Measurements from ENCODE around the gene PATJ.
"Not testable (repeated sequence)": the region's sequence is repeated elsewhere in the genome, so short reads cannot be mapped to it uniquely, and the experiment has no call there.

Gene PATJ

DNA sequence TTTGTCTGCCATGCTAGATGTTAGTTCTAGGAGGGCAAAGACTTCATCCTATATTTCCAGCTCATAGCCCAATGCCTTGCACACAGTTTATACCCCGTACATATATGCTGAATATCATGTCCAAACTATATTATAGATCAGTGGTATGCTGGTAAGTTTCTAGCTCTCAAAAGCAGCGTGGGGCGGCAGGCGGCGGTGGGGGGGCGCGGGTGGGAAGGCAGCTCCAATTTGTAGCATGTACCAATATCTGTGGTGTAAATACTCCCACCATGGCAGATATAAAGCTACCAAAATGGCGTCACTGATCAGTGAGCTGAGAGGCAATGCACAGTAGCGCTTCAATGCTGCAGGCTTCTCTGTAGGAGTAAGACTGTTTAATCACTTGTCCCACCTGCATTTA lies 77.1 kb downstream of the PATJ start:
- no peak for DNase-seq

DNA sequence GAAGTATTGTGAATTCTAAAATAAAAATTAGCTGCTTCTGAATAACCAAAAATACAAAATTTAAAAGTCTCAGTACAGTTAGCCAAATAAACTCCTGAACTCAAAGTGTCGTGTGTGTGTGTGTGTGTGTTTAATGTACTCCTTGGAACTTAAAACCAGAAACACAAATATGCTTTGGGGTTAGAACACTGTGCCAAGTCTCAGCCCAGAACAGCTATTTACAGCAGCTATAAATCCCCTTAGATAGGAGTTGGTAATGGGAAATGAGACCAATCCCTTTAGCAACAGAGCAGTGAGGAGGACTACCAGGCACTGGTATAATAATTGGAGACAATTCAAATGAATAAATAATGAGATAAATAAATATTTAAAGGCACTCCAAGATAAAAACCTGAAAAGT lies 83.1 kb downstream of the PATJ start:
- DNase-seq, result no peak

DNA sequence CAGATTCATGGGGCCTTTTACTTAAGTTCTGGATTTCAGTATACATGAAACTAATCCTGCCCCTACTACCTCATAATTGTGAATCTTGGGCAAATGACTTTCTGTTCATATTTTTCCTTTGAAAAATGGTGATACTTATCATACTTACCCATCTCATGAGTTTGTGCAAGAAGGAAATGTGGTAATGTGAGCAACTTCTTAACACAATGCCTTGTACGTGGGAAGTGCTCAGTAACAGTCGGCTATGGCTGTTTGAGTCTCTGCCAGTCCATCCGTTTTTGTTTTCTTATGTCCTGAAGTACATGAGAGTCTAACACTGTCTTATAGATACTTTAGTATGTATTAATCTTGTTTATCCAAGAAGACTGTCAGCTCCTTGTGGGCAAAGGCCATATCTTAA lies 86.5 kb downstream of the PATJ start:
- no peak for DNase-seq

DNA sequence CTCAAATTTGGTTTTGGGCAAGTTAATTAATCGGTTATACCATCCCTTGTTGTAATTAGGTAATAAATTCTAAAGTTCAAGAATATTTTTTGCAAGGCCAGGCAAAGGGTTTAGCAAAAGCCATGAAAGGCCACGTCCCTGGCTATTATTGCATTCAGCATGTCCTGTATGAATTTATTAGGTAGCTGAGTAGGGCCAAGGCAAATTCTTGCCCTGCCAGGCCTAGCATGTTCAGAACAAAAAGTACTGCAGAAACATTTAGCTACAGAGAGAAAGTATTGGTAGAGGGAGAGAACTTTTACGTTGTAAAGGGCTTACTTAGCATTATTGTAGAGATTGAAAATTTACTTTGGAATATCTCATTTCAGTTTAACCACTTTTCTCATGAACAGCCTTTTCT lies 94.4 kb downstream of the PATJ start:
- DNase-seq, result no peak

DNA sequence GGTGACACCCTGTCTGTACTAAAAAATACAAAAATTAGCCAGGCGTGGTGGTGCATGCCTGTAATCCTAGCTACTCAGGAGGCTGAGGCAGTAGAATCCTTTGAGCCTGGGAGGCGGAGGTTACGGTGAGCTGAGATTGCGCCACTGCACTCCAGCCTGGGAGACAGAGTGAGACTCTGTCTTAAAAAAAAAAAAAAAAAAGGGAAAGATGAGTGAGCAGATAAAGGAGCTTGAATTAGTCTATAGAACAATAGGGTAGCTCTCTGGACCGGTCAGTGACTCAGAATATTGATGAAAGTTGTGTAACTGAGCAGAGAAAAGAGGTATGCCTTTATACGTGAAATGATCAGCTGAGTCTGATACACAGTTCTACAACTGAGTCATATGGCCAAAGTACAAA lies 95.3 kb downstream of the PATJ start:
- DNase-seq, result not testable (repeated sequence)

DNA sequence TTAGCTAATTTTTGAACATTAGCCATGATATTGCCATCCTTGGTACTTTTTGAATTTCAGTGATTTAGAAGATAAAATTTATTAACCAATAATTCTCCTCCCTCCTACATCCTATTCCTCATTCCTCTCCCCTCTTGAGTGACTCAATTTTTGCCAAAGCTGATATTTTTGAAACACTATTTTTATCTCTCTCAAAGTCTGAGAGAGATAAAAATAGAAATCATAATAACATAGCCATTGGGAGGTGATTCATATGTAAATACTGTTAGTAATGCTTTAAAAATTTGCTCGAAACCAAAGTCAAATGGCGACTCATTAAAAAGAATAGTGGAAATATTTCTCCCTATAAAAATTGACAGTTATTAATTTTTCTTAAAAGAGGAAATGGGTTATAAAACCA lies 97.4 kb downstream of the PATJ start:
- DNase-seq, result no peak

DNA sequence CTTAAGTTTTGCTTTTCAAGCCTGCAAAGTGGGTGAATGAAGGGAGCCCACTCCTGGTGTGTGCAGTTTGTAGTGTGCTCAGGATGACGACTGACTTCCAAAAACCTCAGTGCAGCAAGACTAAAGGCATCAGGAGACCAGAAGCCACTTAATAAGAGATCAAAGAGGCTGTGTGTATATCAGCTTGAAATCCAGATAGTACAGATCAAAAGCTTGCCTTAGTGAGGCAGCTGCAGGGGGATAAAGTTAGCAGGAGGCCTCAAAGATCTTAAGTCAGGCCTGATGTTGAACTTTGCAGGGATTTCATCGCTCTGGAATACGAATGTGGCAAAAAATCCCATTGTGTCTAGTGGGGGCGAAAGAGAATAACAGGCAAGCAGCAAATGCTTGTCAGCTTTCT lies 99.8 kb downstream of the PATJ start:
- DNase-seq, result no peak

DNA sequence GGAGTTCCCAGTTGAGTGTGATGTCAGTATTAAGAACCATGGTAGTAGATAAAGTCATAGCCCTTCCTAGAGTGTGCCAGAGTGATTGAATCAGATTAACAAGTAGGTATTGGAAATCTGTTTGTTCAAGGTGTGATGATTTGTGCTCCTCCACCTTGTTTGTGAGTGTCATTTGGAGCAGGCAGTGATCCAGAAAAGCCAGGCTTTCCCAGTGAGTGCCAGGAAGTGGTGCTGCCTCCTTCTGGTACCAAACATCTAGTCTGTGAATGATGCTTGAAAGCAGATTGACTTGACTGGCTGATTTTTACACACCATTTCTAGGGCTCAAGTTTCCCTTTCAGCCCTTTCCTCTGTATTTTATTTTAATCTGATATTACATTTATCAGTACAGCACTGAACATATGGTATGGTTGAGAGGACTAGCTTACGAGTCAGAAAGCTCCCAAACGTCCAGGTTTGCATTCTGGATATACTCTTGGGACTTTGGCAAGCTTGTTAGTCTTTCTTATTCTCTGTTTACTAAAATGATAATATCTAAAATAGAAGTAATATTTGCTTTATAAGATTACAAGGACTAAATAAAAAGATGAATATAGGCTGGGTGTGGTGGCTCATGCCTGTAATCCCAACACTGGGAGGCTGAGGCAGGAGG lies 100.7 kb downstream of the PATJ start:
- no peak for DNase-seq

DNA sequence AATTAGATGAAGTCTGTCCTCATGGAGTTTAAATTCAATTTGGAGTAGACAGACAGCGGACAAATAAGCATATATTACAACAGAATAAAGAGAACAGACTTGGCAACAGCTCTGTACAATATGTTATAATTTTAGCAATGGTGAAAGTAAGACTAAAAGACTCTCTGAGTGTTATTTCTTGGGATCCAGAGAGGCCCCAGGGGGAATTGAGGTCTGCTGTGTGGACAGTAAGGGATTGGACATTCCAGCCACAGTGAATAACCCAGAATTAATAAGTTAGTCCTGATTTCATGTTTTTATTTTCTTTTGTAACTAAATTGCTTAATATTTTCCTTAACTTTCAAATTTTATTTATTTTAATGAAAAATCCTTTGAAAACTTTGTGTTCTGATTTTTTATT lies 101.7 kb downstream of the PATJ start:
- no peak for DNase-seq

DNA sequence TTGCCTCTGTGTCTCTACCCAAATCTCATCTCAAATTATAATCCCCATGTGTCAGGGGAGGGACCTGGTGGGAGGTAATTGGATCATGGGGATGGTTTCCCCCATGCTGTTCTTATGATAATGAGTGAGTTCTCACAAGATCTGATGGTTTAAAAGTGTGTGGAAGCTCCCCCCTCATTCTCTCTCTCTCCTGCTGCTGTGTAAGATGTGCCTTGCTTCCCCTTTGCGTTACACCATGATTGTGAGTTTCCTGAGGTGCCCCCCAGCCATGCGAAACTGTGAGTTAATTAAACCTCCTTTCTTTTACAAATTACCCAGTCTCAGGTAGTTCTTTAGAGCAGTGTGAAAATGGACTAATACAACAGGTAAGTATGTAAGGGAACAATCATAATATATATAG lies 102.4 kb downstream of the PATJ start:
- DNase-seq, result not testable (repeated sequence)

DNA sequence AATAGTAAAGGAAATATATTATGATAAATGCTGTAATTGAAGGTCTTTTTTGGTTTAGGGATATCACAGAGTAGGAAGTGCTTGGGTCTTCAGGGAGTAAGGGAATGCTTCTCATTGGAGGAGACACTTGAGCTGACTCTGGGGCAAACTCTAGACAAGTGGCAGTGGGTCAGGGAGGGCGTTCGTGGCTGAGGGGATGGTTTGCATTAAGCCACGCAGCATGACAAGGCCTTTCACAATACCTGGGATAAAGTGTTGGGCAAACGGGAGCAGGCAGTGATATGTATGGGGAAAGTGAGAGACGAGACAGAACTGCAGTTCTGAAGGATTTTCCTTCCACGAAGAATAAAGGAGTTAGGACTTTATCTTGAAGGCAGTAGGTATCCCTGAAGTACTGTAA lies 109.0 kb downstream of the PATJ start:
- no peak for DNase-seq

DNA sequence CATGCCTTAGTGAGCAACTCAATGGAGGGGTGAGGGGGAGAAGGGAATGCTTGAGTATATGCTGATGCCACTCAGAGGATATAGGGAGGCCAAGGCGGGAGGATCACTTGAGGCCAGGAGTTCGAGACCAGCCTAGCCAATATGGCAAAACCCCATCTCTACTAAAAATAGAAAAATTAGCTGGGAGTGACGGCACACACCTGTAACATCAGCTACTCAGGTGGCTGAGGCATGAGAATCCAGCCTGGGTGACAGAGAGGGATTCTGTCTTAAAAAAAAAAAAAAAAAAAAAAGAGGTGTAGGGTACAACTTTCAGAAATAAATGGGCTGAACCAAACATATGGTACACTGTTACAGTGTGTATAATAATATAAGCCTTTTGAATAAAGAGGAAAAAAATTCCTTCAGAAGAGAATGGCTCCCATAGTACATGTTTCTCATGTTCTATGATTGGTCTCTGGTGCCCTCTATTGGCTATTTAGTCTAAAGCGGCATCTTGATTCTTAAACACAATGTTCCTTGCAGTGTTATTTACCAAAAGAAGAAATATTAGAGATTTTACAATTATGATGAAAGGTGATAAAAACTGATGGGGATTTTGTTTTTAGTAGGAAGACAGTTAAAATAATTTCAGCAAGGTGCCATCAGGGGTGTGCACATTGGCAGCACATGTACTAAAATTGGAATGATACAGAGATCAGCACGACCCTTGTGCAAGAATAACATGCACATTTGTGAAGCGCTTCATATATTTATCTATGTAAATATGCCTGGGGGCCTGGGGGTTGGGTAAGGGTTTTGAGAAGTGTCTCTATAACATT lies 109.8 kb downstream of the PATJ start:
- DNase-seq, result peak; percentile 67

DNA sequence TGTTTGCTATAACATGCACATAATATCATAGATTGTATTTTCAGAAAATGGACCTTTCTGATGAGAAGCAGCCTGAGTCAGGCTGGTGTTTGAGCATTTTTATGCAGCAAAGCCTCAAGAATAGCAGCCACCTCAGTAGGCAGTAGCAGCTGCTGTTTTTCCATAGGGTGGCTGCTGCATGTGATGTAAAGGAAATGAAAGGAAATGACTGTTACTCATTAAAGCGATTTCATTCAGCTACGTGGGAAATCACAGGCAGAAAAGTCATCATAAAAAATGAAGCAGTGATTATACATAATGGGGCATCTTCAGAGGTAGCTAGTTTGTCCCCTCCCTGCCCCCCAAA lies 110.4 kb downstream of the PATJ start:
- DNase-seq, result no peak

DNA sequence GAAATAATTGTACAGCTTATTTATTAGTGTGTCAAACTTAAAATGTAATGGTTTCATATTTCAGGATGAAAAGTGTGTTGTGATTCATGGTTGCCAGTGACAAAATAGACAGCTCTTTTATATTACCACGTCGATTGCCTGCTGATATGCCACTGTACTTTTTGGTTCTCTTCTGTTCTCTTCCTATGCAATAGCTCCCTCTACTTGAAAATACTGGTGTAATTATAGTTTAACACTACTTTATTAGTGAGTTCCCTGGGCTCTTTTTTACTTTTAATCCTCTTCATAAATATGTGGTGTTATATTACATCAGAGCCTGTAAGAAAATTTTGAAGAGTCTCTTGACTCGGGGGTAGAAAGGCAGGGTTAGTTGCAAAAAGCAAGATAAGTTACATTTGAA lies 111.3 kb downstream of the PATJ start:
- DNase-seq, result no peak

DNA sequence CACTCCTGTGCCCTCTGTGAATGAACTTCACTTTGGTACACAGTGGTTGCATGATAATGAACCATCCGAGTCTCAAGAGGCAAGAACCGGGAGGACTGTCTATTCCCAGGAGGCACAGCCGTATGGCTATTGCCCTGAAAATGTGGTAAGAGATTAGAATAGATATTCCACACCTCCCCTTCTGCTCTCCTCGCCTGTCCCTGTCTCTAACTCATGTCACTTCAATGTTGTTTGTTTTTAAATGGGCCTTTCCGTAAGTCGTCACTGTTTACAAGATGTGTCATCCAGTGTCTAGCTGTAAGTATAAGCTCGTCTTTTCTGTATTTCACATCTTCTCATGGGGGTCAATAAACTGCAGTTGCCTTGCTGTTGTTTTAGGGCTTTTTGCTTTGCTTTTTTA lies 122.2 kb downstream of the PATJ start:
- no peak for DNase-seq

DNA sequence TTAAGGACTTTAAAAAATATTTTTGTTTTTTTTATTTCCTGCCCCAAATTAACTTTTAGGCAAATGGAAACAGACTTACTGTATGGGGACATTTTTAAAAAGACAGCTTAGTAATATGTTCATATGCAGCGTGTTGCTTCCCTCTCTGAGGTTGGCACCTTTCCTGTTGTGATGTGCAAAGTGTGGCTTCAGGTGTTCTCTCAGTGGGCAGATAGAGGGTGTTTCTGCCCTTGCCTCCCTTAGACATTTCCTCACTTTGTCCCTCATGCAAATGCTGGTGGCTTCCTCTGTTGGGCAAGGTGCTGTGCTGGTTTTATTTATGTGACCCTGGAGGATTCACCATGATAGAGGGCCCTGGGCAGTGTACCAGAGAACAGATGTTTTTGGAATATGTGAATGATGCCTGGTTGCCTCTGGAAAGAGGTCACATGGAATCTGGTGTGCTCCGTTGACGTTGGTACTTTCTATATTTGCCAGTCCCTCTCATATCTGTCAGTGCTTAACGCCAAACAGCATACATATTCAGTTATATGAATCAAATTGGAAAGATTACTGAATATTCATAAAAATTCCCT lies 123.5 kb downstream of the PATJ start:
- DNase-seq, result no peak

DNA sequence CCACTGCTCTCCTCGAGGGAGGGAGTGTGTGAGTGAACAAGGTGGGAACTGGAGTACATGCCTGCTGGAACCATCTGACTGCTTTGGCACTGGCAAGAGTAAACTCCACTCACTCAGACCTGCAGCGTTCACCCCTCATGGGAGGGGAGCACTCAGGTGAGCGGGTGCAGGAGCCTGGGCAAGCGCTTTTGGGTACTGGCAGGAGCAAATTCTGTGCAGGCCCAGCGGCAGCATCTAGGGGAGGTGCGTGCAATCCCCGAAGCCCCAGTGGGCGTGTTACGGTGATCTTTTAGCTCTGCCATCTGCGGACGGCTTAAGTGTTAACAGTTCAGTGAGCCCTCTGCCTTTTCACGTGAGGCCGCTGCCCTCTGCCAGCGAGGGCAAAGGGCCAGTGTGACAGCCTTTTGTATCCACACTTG lies 127.4 kb downstream of the PATJ start:
- DNase-seq, result no peak

DNA sequence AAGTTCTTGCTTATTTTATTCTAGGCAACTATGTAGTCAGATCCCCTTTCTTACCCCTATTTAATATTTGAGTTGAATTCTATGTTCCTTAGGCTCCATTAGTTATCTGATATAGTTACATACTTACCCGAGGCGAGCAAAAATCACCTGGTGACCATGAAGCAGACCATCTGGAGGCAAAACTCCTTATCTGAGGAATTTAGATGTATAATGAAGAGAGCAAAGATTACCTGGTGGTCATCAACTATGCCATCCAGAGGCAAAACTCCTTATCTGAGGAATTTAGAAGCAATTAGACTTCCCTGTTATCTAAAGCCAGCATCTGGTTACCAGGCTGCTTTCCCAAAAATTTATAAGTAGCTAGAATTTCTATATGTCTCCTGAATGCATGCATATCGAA lies 129.9 kb downstream of the PATJ start:
- no peak for DNase-seq

DNA sequence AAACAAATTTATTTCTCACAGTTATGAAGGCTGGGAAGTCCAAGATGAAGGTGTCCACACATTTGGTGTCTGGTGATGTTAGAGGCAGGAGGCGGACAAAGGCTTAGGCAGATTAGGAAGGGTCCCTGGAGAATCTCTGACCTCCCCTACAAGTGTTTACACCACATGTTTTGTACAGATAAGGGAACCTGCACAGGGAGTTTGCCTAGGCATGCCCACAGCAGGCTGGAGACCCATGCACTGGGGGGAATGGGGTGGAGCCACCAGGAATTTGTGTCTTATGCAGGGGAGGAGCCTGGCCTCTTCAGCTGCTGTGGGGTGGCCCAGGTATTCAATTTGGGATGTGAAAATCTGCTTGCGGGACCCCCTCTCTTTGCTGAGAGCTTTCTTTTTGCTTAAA lies 131.3 kb downstream of the PATJ start:
- DNase-seq, result no peak

DNA sequence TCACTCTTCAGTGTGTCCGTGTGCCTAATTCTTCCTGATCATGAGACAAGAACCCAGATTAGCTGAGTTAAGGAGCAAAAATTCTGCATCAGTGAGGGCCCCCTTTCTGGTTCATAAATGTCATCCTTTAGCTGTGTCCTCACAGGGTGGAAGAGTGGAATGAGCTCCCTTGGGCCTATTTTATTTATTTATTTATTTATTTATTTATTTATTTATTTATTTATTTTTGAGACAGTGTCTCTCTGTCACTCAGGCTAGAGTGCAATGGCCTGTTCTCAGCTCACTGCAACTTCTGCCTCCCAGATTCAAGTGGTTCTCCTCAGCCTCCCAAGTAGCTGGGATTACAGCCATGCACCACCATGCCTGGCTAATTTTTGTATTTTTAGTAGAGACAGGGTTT lies 131.7 kb downstream of the PATJ start:
- no peak for DNase-seq

DNA sequence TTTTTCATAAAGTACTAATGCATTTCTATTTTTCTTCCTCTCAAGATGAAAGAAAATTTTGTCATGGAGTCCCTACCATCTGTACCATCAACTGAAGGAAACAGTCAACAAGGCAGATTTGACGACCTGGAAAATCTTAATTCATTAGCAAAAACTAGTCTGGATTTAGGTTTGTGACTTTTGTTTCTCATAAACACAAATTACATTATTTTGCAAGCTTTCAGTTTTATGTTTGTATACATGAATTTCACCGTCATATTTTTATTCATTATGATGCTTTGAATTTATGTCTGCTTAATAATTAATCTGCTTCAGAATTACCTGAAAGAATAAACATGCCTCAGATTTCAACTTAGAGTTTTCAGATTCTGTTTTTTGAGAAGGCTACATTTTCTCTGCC lies 132.9 kb downstream of the PATJ start:
- no peak for DNase-seq

DNA sequence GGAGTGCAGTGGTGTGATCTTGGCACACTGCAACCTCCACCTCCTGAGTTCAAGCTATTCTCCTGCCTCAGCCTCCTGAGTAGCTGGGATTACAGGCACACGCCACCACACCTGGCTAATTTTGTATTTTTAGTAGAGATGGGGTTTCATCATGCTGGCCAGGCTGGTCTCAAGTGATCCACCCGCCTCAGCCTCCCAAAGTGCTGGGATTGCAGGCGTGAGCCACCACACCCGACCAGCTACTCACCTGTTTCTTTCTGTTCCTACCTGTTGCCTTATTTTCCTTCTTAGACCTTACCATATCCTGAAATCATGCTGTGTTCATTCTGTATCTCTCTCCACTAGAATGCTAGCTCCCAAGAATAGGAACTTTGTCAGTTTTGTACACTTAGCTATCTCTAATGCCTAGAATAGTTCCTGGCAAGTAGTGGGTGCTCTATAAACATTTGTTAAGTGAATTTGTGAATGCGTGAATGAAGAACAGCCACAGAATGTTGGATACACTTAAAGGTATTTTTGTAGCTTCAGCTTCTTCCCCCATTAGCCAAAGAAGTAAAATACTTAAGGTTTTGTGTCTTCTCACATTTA lies 137.7 kb downstream of the PATJ start:
- not testable (repeated sequence) for DNase-seq

DNA sequence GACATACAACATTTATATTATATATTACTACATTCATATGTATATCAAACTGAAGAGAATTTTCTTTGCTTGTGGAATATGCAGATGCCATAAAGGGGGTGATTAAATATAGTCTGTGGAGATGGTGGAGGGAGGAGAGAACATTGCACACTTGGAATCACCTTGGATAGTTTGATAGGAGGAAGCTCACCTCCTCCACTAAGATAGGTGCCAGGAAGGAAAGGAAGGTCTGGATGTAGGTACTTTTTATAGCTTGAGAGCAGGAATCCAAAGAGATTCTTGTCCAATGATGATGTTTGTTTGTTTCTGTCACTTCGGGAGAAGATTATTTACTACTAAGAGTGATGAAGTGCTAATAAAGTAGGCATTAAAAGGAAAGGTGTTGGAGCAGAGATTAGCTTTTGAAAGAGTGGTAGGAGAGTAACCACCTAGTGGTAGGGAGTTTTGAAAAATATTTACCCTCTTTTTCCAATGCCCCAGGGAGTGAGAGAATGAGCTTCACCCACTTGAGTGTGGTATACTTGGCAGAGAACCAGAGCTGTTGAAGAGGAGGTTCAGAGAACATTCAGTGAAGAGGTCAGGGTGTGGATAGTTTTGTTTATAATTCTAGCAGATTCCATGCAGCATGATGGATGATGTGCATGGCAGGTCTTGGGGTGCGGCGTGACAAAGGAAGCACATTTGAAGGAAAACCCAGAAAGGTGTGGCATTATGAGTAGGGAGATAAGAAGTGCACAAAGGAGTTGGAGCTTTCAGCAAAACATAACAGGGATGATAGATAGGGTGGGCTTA lies 145.0 kb downstream of the PATJ start:
- DNase-seq, result no peak

All from RPMI8226 (cell line).